Measurements from ENCODE around the gene SMIM35.

- TF ChIP-seq CTCF (IDR thresholded peaks at IDR 0.05) = no peak
- TF ChIP-seq FOXJ3 (CRISPR knock-in tag; IDR thresholded peaks at IDR 0.05) = no peak
- TF ChIP-seq, protein P1, sequence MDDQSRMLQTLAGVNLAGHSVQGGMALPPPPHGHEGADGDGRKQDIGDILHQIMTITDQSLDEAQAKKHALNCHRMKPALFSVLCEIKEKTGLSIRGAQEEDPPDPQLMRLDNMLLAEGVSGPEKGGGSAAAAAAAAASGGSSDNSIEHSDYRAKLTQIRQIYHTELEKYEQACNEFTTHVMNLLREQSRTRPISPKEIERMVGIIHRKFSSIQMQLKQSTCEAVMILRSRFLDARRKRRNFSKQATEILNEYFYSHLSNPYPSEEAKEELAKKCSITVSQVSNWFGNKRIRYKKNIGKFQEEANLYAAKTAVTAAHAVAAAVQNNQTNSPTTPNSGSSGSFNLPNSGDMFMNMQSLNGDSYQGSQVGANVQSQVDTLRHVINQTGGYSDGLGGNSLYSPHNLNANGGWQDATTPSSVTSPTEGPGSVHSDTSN (IDR thresholded peaks at IDR 0.05) = no peak
- TF ChIP-seq POLR2AphosphoS5 (IDR thresholded peaks at IDR 0.05; ENCODE audit: low read depth, low read length) = no peak
- no peak for TF ChIP-seq ELF1 (IDR thresholded peaks at IDR 0.05)
- TF ChIP-seq, protein P2, sequence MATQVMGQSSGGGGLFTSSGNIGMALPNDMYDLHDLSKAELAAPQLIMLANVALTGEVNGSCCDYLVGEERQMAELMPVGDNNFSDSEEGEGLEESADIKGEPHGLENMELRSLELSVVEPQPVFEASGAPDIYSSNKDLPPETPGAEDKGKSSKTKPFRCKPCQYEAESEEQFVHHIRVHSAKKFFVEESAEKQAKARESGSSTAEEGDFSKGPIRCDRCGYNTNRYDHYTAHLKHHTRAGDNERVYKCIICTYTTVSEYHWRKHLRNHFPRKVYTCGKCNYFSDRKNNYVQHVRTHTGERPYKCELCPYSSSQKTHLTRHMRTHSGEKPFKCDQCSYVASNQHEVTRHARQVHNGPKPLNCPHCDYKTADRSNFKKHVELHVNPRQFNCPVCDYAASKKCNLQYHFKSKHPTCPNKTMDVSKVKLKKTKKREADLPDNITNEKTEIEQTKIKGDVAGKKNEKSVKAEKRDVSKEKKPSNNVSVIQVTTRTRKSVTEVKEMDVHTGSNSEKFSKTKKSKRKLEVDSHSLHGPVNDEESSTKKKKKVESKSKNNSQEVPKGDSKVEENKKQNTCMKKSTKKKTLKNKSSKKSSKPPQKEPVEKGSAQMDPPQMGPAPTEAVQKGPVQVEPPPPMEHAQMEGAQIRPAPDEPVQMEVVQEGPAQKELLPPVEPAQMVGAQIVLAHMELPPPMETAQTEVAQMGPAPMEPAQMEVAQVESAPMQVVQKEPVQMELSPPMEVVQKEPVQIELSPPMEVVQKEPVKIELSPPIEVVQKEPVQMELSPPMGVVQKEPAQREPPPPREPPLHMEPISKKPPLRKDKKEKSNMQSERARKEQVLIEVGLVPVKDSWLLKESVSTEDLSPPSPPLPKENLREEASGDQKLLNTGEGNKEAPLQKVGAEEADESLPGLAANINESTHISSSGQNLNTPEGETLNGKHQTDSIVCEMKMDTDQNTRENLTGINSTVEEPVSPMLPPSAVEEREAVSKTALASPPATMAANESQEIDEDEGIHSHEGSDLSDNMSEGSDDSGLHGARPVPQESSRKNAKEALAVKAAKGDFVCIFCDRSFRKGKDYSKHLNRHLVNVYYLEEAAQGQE (IDR thresholded peaks at IDR 0.05; ENCODE audit: low read depth, low read length) = no peak
- no peak for TF ChIP-seq GATA2 (CRISPR knock-in tag; IDR thresholded peaks at IDR 0.05)
- no peak for TF ChIP-seq IRF3 (IDR thresholded peaks at IDR 0.05; ENCODE audit: low read depth, low read length)
Observed at GRCh38 chr11:117992620-117993019, 94.1 kb downstream of the SMIM35 start.

All from SK-N-SH (cell line).